MM.1S (cell line): ENCODE measurements around the gene PRCD.

Experiments used
- DNase-seq: peaks from one replicate; pipeline ENCODE4 v3.0.0-alpha.2; 2015
- H2AFZ ChIP-seq: fragments of 300-600 bp; sonication (generic); 2 replicates; pipeline ENCODE4 v1.6.0; 2016; ENCODE audit warnings: antibody characterized with exemption, low read length
- H3F3A ChIP-seq: fragments of 300-600 bp; sonication (generic); 2 replicates; pipeline ENCODE4 v1.6.1; 2016; ENCODE audit warnings: mild to moderate bottlenecking, antibody characterized with exemption, low read length, moderate library complexity, mixed read lengths; ENCODE audit not compliant: insufficient read depth
- H3K27ac ChIP-seq: fragments of 300-600 bp; sonication (generic); 2 replicates; pipeline ENCODE4 v1.5.1; 2016; ENCODE audit warnings: mild to moderate bottlenecking, low read length
- H3K27me3 ChIP-seq: fragments of 300-600 bp; sonication (generic); replicated peaks from 2 replicates; pipeline ENCODE4 v1.6.0; 2016; ENCODE audit warnings: low read length; ENCODE audit not compliant: insufficient read depth
- H3K36me3 ChIP-seq: fragments of 300-600 bp; sonication (generic); replicated peaks from 2 replicates; pipeline ENCODE4 v1.6.1; 2016; ENCODE audit warnings: mild to moderate bottlenecking, low read length, mixed read lengths; ENCODE audit not compliant: insufficient read depth
- H3K4me1 ChIP-seq: fragments of 300-600 bp; sonication (generic); 2 replicates; pipeline ENCODE4 v1.6.1; 2016; ENCODE audit warnings: low read length, mixed read lengths
- H3K4me2 ChIP-seq: fragments of 300-600 bp; sonication (generic); 2 replicates; pipeline ENCODE4 v1.6.0; 2016; ENCODE audit warnings: low read depth, low read length
- H3K4me3 ChIP-seq: fragments of 300-600 bp; sonication (generic); 2 replicates; pipeline ENCODE4 v1.5.1; 2016; ENCODE audit warnings: low read length, mixed read lengths
- H3K79me2 ChIP-seq: fragments of 300-600 bp; sonication (generic); 2 replicates; pipeline ENCODE4 v1.6.1; 2016; ENCODE audit warnings: mixed run types, low read length, mixed read lengths
- H3K9ac ChIP-seq: fragments of 300-600 bp; sonication (generic); 2 replicates; pipeline ENCODE4 v1.6.1; 2016; ENCODE audit warnings: low read length, mixed read lengths
- H3K9me2 ChIP-seq: fragments of 300-600 bp; sonication (generic); replicated peaks from 2 replicates; pipeline ENCODE4 v1.6.1; 2016; ENCODE audit warnings: mild to moderate bottlenecking, low read length, mixed read lengths; ENCODE audit not compliant: insufficient read depth
- H3K9me3 ChIP-seq: fragments of 300-600 bp; sonication (generic); replicated peaks from 2 replicates; pipeline ENCODE4 v1.6.1; 2016; ENCODE audit warnings: mild to moderate bottlenecking, low read length, mixed read lengths; ENCODE audit not compliant: insufficient read depth
- H4K20me1 ChIP-seq: fragments of 300-600 bp; sonication (generic); 2 replicates; pipeline ENCODE4 v1.6.1; 2016; ENCODE audit warnings: mild to moderate bottlenecking, low read length, moderate library complexity, mixed read lengths; ENCODE audit not compliant: insufficient read depth
- CTCF ChIP-seq: fragments of 300-600 bp; sonication (generic); IDR thresholded peaks from 2 replicates; pipeline ENCODE4 v1.5.1; 2016; ENCODE audit warnings: antibody characterized with exemption, low read length, mixed read lengths
- EZH2 ChIP-seq: fragments of 300-600 bp; sonication (generic); optimal IDR thresholded peaks from 2 replicates; pipeline ENCODE3; 2017; ENCODE audit warnings: low read depth, mild to moderate bottlenecking, antibody characterized with exemption, low read length, mixed read lengths
- EZH2phosphoT487 ChIP-seq: fragments of 300-600 bp; sonication (generic); IDR thresholded peaks from 2 replicates; pipeline ENCODE4 v1.6.1; 2018; ENCODE audit warnings: antibody characterized with exemption, low read length

Gene PRCD

GRCh38 chr17:76551685-76552084, 11.8 kb downstream of the PRCD start:
- H3K27me3 ChIP-seq: no peaks in the 10 kb centered on the region
- H3K4me1 ChIP-seq: no peaks in the 10 kb centered on the region
- no peaks in the 10 kb centered on the region for H3K79me2 ChIP-seq
- H3K36me3 ChIP-seq: no peaks in the 10 kb centered on the region
- no peaks in the 10 kb centered on the region for H3K9me2 ChIP-seq
- no peak overlapping the region for H3K27ac ChIP-seq
- no peak overlapping the region for H3K4me2 ChIP-seq
- H3K4me3 ChIP-seq: no peak overlapping the region
- DNase-seq: no peak
- no peaks in the 10 kb centered on the region for H3K9me3 ChIP-seq
- no peak overlapping the region for H2AFZ ChIP-seq
- no peak overlapping the region for H3K9ac ChIP-seq
- no peaks in the 10 kb centered on the region for H4K20me1 ChIP-seq
- TF ChIP-seq EZH2 (no peak), EZH2phosphoT487 (no peak), CTCF (no peak)
- H3F3A ChIP-seq: no peaks in the 10 kb centered on the region

- peaks cover 6% of the 10 kb centered on the region; the same call in 1 of the 2 replicates for H3F3A ChIP-seq
- no peak overlapping the region for H2AFZ ChIP-seq
- H3K9me3 ChIP-seq: no peaks in the 10 kb centered on the region
- H3K4me3 ChIP-seq: no peak overlapping the region
- peaks cover 9% of the 10 kb centered on the region for H3K79me2 ChIP-seq
- no peak overlapping the region for H3K9ac ChIP-seq
- no peak overlapping the region for H3K27ac ChIP-seq
- H3K27me3 ChIP-seq: no peaks in the 10 kb centered on the region
- no peak for DNase-seq
- no peaks in the 10 kb centered on the region for H3K36me3 ChIP-seq
- no peaks in the 10 kb centered on the region for H3K4me1 ChIP-seq
- H4K20me1 ChIP-seq: no peaks in the 10 kb centered on the region
- no peaks in the 10 kb centered on the region for H3K9me2 ChIP-seq
- TF ChIP-seq EZH2phosphoT487 (no peak), EZH2 (no peak), CTCF (no peak)
- no peak overlapping the region for H3K4me2 ChIP-seq
Measured at GRCh38 chr17:76553178-76553908, 13.5 kb downstream of the PRCD start.

- H3K9me2 ChIP-seq: no peaks in the 10 kb centered on the region
- 0 out of 2 replicates have a peak, but pooled peaks cover 5% of the 10 kb centered on the region for H4K20me1 ChIP-seq
- no peak overlapping the region for H3K4me3 ChIP-seq
- no peak overlapping the region for H3K9ac ChIP-seq
- H3F3A ChIP-seq: peaks cover 10% of the 10 kb centered on the region; the same call in 1 of the 2 replicates
- DNase-seq: no peak
- peaks cover 6% of the 10 kb centered on the region for H3K4me1 ChIP-seq
- H3K79me2 ChIP-seq: peaks cover 17% of the 10 kb centered on the region
- H3K4me2 ChIP-seq: no peak overlapping the region
- no peak for TF ChIP-seq EZH2phosphoT487
- no peak for TF ChIP-seq EZH2
- TF ChIP-seq CTCF: no peak
- H3K36me3 ChIP-seq: no peaks in the 10 kb centered on the region
- no peak overlapping the region for H2AFZ ChIP-seq
- no peaks in the 10 kb centered on the region for H3K27me3 ChIP-seq
- no peaks in the 10 kb centered on the region for H3K9me3 ChIP-seq
- no peak overlapping the region for H3K27ac ChIP-seq
Measured at GRCh38 chr17:76554131-76554530, 14.3 kb downstream of the PRCD start.
